GM19328 (cell line): ENCODE measurements around the gene RTN4IP1.
"Not testable (repeated sequence)": the region's sequence is repeated elsewhere in the genome, so short reads cannot be mapped to it uniquely, and the experiment has no call there.

Experiments
- ATAC-seq: cut with Tn5 transposase; IDR thresholded peaks from one replicate; pipeline ENCODE4 v1.9.1; 2021; ENCODE audit warnings: mild to moderate bottlenecking, moderate library complexity; ENCODE audit not compliant: unreplicated experiment

RTN4IP1 gene

GRCh38 chr6:106628658-106629102 lies 618 bp downstream of the RTN4IP1 start:
- peak; percentile 1 for ATAC-seq

- not testable (repeated sequence) for ATAC-seq
These were observed 1.5 kb downstream of the RTN4IP1 start for GRCh38 chr6:106627760-106628159.

GRCh38 chr6:106626485-106626884 lies 2.8 kb downstream of the RTN4IP1 start:
- ATAC-seq = no peak

GRCh38 chr6:106623039-106623438 lies 6.3 kb downstream of the RTN4IP1 start:
- ATAC-seq = no peak

GRCh38 chr6:106622412-106622811 lies 6.9 kb downstream of the RTN4IP1 start:
- ATAC-seq = no peak

DNA sequence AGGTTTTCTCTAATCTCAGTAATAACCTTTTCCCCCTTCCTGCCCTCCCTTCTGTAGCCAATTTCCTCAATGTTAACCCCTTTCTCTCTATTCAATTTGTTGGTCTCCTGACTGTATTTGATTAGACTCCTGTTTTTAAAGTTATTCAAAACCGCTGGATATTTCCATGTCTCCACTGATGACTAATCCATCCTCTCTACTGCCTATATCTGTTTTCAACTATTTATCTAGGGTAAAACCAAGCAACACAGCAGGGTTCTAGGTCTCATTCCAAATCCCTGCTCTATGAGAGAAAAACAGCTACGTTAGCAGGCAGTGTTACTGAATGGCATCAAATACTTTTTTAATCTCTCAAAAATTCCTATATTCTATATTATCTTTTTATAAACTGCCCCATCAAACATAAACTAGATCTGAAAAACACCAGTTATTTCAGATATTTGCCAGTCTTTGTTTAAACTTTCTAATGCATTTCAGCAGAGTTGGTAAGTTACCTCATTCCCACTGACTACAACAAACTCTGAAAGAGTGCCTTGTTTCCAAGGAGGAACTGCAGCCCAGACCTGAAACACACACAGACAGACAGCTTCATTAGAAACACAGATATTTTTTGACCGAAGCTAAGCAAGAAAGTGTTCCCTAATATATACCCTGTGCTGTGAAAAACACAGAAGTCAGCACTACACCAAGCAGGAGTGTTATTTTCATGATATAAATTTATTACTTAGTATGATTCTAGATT lies 8.2 kb downstream of the RTN4IP1 start:
- ATAC-seq = no peak

- ATAC-seq = no peak
These were observed 10.1 kb downstream of the RTN4IP1 start for GRCh38 chr6:106619223-106619622.

- ATAC-seq = no peak
These were observed 11.0 kb downstream of the RTN4IP1 start for GRCh38 chr6:106618324-106618723.

- ATAC-seq = no peak
These were observed 11.4 kb downstream of the RTN4IP1 start for GRCh38 chr6:106617857-106618256.

DNA sequence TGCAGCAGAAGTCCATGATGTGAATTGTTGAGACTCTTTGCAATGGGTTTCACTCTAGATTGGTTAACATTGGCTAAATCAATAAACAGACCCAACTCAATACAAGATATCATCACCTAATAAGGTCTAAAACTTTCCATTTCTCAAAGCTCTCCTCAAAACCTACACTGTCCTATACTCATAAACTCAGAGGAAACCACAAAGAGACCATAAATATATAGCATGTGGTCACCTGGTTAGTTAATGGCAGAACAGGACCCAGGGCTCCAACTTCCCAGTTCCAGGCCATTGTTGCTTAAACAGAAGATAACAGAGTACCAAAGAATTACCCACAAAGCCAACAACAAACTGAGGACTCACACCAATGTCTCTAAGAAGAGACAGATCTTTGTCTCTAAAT lies 12.0 kb downstream of the RTN4IP1 start:
- no peak for ATAC-seq

- no peak for ATAC-seq
These were observed 14.6 kb downstream of the RTN4IP1 start for GRCh38 chr6:106614592-106615257.

DNA sequence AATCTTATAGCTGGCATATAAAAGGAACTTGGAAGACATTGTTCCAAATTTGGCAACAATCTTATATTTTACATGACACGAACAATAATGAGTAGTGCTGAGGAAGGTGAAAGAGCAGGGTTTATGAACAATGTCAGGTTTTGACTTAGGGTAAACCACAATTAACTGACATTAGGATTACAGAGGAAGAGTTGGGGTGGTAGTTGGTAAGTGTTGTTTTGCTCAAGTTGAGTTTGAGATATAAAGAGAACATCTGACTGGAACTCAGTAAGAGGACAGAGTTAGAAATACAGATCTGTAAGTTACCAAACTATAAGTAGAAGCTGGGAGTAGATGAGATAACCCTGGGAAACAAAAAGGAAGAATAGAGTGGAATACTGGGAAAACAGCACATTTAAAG lies 15.1 kb downstream of the RTN4IP1 start:
- no peak for ATAC-seq

DNA sequence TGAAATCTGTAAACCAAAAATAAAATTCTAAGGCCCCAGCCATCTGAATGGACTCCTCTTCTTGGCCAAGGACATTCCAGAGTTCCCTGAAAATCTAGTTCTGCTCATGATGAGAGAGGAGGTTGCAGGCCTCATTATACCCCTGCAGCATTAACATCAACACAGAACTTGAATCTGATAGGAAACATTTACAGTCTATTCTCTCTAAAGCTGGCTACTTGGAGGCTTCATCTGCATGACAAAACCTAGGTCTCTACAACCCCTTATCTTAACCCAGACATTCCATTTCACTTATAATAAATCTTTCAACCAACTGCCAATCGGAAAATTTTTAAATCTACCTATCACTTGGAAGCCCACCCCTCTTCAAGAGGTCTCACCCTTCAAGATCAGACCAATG lies 15.7 kb downstream of the RTN4IP1 start:
- ATAC-seq = no peak

DNA sequence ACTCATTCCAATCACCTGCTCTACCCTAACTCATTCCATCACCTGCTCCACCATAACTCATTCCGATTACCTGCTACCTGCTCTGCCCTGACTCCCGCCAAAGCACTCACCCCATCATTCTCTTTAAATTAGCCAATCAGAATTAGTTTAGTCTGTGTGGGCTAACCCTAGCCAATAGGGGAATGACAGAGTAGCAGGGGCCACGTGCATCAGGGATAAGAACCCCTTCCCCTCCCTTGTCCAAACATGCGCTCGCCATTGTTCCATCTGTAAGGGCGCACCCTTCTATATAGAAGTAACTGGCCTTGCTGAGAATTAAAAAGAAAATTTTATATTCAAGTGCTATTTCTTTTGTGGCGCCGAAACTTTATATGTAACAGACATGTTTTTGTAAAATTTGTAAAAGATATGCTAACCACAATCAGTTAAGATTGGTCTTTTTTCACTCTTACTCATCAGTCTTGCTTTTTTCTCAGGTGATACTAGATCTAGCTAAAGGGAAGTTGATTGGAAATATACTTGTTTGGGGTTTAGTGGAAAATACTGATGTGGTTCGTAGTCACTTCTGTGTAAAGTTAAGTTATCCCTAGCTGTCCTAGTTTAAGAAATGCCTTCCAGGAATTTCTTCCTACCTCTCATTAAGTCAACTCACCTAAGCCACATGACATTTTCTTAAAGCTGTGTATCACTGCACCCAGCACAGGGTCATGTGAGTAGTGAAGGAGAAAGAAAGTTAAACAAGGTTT lies 16.5 kb downstream of the RTN4IP1 start:
- ATAC-seq = no peak

DNA sequence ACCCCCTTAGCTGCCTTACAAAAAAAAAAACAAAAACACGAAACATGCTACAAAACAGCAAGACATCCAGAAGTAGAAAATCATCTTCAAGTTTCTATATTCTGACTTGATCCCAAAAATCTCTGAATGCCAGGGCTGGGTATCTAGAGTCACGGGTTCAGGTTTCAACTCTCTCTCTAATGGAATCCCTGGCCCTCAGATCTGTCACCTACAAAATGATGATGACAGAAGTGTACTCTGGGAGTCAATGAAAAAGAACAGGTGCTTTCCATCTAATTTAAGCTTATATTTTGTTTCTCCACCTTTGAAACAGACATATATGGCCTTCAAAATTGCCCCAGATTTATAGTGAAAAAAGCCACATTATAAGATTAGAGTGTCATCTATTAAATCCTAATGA lies 18.3 kb downstream of the RTN4IP1 start:
- no peak for ATAC-seq

- no peak for ATAC-seq
These were observed 19.6 kb downstream of the RTN4IP1 start for GRCh38 chr6:106609699-106610098.

GRCh38 chr6:106608080-106608668 lies 21.1 kb downstream of the RTN4IP1 start:
- ATAC-seq = no peak

DNA sequence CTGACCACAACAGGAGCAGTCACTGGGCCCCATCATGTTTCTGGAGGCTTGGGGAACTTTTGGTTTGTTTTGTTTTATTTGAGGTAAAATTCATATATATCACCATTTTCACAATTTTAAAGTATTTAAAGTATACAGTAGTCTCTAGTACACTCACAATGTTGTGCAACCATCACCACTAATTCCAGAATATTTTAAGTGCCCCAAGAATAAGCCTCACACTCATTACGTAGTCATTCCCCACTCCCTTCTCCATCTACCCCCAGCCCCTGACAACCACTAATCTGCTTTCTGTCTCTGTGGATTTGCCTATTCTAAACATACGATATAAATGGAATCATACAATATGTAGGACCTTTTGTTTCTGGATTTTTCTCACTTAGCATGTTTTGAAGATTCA lies 29.0 kb downstream of the RTN4IP1 start:
- ATAC-seq = no peak

DNA sequence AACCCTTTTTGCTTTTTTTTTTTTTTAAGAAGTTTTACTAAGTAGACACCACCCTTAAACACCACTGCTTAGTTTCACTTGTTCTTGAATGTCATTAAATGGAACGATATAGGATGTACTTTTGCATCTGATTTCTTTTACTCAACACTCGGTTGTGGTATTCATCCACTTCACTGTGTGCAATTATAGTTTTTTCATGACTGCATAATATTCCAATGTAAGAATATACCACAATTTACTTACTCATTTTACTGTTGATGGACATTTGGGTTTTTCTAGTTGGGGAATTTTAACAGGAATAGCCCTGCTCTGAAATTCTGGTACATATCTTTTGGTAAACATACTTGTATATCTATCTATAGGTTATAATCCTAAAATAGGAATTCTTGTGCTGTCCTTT lies 29.9 kb downstream of the RTN4IP1 start:
- ATAC-seq = no peak

DNA sequence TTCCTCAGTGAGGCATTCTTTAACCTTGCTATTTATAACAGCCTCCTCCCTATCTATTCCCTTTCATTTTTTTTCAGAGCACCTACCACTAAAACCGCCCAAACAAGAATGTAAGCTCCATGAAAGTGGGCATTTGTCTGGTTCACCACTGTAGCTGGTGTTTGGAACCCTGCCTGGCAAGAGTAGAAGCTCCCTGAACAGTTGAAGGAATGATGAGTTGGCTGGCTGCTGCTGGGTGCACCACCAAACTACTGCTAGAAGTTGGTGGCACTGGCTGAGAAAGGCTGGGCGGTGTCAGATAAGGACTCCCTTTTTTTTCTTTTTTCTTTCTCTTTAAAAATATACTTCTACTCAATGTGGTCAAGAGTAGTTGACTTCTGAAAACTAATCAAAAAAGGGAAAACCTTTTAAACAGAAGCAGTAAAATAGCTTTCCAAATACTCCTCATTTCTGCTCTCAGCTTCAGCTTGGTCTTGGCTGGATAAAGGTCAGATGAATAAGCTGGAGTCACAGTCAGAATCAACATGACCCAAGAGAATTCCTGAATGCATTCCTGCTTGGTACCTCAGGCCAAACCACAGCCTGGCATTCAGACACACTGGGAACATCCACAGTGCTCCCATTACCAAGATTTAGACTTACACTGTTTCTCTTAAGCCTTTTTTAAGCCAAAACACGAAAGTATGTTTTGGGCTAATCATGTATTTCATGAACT lies 38.0 kb downstream of the RTN4IP1 start:
- no peak for ATAC-seq

- not testable (repeated sequence) for ATAC-seq
These were observed 40.4 kb downstream of the RTN4IP1 start for GRCh38 chr6:106588937-106589336.
